Stimulated activated CD4-positive, alpha-beta T cell treated with anti-CD3 and anti-CD28 coated beads, Interleukin-12 subunit alpha, Interleukin-12 subunit beta, amount 100 ng/mL, for 24 hours (primary cell): ENCODE results near the gene PATJ.
"Not testable (repeated sequence)": the region's sequence is repeated elsewhere in the genome, so short reads cannot be mapped to it uniquely, and the experiment has no call there.

Source experiments
- DNase-seq, 2 experiments: peaks; one replicate each; pipeline ENCODE4 v3.0.0-alpha.2; 2020; ENCODE audit warnings: low read depth in 2 of 2

PATJ gene

GRCh38 chr1:61950418-61950817, 208.1 kb downstream of the PATJ start:
- no peak for DNase-seq

- DNase-seq, result no peak
Measured at GRCh38 chr1:61951731-61952580, 209.7 kb downstream of the PATJ start.

GRCh38 chr1:61952675-61953074, 210.4 kb downstream of the PATJ start:
- DNase-seq, result no peak

GRCh38 chr1:61953076-61953789, 211.0 kb downstream of the PATJ start:
- no peak for DNase-seq

GRCh38 chr1:61953790-61954150, 211.5 kb downstream of the PATJ start:
- DNase-seq, result no peak

- DNase-seq, result no peak
Measured at GRCh38 chr1:61955261-61955660, 213.0 kb downstream of the PATJ start.

- DNase-seq, result no peak
Measured at GRCh38 chr1:61956016-61956645, 213.9 kb downstream of the PATJ start.

GRCh38 chr1:61956784-61957183, 214.5 kb downstream of the PATJ start:
- no peak for DNase-seq

GRCh38 chr1:61961009-61961408, 218.7 kb downstream of the PATJ start:
- no peak for DNase-seq

- DNase-seq, result no peak
Measured at GRCh38 chr1:61962631-61963030, 220.4 kb downstream of the PATJ start.

GRCh38 chr1:61966450-61967225, 224.4 kb downstream of the PATJ start:
- DNase-seq, result not testable (repeated sequence)

GRCh38 chr1:61967750-61968149, 225.5 kb downstream of the PATJ start:
- no peak for DNase-seq

GRCh38 chr1:61968869-61969268, 226.6 kb downstream of the PATJ start:
- DNase-seq, result no peak

- DNase-seq, result no peak
Measured at GRCh38 chr1:61973100-61973837, 231.0 kb downstream of the PATJ start.

GRCh38 chr1:61975638-61976037, 233.4 kb downstream of the PATJ start:
- DNase-seq, result no peak

GRCh38 chr1:61976566-61976965, 234.3 kb downstream of the PATJ start:
- no peak for DNase-seq

GRCh38 chr1:61978796-61979195, 236.5 kb downstream of the PATJ start:
- no peak for DNase-seq

GRCh38 chr1:61979729-61980128, 237.4 kb downstream of the PATJ start:
- DNase-seq, result no peak

- DNase-seq, result no peak
Measured at GRCh38 chr1:61980561-61980960, 238.3 kb downstream of the PATJ start.

GRCh38 chr1:61981870-61982660, 239.8 kb downstream of the PATJ start:
- DNase-seq, result no peak
